Measurements from ENCODE around the gene PRXL2C.

GRCh38 chr9:96619124-96619465, 36.0 kb downstream of the PRXL2C start:
- TF ChIP-seq CTCF (conservative IDR thresholded peaks at IDR 0.05; ENCODE audit: low read depth, low read length) = no peak
- no peak for TF ChIP-seq EZH2phosphoT487 (IDR thresholded peaks at IDR 0.05; ENCODE audit: borderline replicate concordance, low read length)
